Activated CD8-positive, alpha-beta memory T cell treated with anti-CD3 and anti-CD28 coated beads, Interleukin-2, amount 50 U/mL, for 24 hours (primary cell): ENCODE measurements around the gene WDR38.

Source experiments
- DNase-seq: peaks from one replicate; pipeline ENCODE4 v3.0.0-alpha.2; 2020; ENCODE audit errors: extremely low read depth

WDR38 gene

DNA sequence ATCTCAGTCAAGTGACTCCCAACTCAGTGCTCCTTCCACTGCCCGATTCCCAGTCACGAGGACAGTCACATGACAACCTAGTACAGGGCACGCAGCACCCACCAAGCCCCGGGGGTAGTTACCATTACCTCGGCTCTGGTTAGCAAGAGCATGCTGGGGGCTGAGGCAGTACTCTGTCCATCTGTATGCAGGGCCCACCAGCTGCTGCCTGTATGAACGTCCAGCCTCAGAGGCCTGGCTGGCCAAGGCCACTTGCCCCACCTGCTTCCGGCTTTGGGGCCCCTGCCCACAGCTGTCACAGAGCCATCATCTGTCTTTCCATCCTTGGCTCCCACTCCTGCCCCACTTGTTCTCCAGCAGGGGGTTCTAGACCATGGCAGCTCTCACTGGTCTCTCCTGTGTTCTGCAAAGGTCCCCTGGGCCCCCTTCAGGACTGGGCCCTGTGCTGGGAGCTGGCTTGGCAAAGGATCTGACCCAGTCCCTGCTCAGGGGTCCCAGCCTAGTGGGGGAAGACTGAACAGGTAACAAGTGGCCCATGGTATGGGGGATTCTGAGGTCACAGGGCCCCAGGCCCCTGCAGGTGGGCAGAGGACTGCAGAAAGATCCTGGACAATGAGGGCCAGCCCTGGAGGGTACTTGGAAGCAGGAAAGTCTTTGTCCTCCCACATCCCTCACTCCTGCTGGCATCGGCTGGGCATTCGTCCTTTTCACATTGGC lies 5.2 kb downstream of the WDR38 start:
- no peak for DNase-seq

DNA sequence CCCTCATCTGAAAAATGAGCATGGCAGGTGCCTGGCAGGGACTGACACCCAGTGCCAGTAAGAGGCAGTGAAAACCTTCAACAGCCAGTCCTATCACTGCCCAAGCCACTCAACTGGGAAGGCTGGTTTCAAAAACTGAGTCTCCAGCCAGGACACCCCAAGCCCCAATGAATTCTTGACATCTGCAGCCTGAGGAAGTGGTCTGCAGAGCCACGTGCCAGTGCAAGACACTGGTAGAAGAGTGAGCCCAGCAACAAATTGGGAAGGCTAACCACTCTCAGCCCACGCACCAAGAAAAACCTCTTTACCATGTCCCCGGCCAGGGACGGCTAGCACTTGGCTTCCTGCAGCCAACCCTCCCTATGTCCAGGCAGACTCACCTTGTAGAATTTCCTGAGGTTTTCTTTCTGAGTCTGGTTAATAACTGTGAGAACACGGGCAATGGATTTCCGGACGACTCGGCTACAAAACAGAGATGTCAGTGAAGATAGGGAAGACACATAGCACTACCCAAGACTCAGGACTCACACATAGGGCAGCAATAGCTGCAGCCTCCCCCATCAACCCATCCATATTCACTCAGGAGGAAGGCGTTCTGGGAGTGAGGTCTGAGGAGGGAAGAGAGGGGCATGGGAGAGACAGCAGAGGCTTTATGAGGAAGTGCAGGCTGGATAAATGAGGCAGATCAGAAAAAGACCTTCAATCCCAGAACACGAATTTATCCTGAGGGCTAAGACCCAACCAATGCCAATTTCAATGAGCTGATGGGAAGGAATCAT lies 6.7 kb downstream of the WDR38 start:
- no peak for DNase-seq

DNA sequence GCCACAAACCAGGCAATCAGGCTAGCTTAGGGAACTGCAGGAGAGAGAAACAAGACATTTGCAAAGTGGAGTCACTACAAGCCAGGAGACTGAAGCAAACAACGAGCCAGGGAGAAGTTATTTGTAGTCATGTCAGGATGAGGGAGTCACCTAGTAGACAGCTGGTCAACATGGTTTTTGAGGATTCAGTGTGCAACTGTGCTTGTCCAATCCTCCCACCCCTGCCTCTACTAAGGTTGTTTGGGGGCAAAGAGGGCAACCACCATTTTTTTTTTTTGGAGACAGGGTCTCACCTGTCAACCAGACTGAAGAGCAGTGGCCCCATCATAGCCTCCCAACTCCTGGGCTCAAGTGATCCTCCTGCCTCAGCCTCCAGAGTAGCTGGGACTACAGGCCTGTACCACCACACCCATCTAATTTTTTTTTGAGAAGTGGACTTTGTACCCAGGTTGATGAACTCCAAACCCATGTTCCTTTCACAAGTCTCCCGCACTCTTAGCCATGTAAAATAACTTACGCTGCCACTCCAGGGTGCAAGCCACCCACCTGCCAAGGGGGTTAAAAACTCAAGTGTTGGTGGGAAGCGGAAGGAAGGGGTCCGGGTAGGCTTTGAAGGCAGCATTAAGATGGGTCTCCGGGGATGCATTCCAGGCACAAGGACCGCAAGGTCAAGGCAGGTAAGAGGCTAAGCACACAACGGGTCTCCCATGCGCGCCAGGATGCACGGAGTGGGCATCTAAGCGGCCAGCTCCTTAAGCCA lies 7.5 kb downstream of the WDR38 start:
- DNase-seq: no peak

DNA sequence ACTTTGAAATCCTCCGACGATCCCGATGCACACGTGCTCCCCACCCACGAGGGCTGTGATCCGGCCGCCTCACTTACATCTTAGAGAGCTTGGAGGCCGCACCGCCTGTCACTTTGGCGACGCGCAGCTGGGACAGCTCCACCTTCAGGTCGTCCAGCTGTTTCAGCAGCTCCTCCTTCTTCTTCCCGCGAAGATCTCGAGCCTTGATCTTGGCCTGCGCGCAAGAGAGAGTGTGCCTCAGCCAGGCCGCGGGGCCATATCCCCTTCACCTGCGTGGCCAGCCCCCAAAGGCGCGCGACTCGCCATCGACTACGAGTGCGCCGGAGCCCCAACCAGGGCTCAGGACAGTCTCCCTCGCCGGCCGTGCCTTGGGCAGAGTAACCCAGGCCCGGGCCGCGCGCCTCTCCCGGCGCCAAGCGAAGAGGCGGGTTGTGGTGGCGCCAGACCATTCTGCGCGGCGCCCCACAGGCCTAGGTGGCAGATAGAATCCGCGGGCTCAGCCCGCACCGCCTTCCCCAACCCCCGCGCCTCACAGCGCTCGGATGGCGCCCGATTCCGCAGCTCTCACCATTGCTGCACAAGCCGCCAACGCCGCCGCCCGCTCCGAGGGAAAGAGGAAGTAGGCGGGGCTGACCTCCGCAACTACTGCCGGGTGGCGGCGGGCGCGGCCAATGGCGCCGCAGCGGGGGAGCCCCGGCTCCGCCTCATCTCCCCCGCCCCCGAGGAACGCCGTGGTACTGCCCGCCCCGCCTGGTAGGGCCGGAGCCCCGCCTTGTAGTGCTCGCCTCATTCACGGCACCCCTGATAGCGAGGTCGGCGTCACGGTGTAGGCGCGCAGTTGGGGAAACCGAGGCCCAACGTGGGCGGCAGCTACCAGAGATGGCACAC lies 8.3 kb downstream of the WDR38 start, which contains the start of the genes ARPC5L and RPL35:
ARPC5L (plus strand) TSS at position 789 of the 888 bp plus-strand sequence. CDS start 7,161 bp downstream, outside the sequence.
RPL35 (minus strand) TSS at position 616 of the 888 bp plus-strand sequence; CDS start at position 571, 45 bp downstream.
- DNase-seq: peak; percentile 86

DNA sequence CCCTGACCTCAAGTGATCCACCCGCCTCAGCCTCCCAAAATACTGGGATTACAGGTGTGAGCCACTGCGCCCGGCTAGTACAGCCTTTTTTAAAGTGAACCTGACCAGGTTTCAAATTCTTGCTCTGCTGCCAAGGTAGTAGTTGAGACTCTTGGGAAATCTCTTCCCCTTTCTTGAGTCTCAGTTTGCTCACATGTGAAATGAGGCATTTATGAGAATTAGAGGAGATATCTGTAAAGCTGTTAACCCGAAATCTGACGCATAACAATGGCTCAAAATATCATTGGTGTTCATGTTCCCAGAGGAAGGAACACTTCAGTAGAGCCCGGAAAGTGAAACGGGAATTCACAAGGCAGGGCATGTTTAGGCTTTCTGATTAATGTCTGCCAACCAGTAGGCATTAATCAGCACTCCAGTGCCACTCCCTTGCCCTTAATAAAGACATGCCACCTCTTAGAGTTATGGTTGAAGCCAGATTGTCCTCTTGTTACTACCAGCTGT lies 10.2 kb downstream of the WDR38 start:
- DNase-seq: no peak

DNA sequence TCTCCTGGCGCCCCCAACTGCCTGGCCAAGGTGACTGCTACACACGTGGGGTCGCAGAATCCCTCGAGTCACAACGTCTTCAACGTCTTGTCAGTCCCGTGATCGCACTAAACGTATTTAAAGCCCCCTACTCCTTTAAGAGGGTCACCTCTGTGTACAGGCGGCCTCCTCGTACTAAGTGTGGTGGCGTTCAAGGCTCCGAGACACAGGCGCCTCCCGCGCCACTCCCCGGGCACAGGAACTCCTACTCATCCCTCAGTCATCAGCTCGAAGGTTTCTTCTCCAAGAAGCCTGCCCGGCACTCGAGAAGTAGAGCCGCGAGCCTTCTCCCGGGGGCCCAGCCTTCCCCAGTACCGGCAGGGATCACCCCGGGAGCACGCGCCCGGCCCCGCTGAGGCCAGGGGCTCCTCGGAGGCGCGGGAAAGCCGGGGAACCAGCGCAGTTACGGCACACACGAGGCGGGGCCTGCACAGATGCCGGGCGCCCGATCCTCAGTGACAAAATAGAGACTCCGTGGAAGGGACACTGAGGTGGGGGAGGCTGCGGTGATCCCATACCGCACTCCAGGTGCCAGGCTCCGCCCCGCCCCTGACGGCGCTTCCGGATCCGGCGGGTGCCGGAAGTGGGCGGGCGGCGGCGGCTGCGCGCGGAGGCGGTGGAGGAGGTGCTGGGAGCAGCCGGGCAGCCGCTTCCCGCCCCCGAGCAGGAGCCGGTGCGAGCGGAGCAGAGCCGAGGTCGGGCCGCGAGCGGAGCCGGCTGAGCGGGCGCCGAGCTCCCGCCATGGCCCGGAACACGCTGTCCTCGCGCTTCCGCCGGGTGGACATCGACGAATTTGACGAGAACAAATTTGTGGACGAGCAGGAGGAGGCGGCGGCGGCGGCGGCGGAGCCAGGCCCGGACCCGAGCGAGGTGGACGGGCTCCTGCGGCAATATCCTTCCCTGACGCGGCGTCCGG lies 15.5 kb downstream of the WDR38 start:
- peak; percentile 78 for DNase-seq

DNA sequence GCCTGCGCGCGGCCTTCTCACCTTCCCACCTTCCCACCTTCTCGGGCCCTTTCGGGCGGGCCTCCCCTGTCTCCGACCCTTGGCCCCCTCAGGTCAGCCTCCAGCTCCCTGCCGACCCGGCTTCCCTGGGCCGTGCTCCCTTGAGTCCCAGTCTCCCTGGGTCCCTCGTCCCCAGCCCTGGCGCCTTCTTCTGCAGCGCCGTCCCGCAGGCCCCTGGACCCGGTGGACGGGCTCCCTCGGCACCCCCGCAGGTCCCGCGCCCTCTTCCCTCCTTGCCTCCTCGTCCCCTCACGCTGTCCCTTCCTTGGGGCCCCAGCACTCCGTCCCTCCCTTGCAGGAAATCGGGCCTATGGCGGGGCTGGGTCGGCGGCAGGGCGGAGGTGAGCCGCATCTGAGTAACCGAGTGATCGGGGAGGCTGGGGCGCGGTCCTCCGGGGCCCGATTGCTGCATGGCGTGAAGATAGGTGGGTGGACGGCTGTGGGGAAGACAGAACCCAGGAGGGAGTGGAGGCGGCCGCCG lies 16.3 kb downstream of the WDR38 start:
- DNase-seq: no peak

DNA sequence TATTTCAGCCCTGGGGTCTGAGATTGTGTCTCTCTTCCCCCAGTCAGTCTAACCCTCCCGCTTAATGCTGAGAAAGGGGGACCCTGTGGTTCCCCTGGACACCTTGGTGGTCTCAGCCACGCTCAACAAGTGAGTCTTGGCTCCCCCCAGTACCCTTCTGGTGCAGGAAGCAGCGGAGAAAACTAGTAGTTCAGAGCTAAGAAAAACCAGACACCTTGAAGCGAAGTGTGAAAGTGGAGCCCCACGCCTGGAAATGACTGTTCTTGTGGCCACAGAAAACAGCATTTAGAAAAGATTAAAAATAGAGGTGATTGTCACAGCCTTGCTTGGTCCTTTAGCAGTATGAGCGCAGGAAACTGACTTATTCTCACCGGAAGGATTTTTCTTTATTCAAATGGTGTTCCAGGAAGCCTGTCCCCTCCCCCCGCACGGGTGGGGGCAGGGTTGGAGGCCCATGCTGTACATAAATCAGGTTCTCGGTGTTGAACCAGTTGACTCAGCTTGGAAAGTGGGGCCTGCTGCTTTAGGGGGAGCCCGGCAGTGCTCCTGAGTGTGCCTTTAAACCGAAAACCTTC lies 16.8 kb downstream of the WDR38 start:
- DNase-seq: peak; percentile 76

DNA sequence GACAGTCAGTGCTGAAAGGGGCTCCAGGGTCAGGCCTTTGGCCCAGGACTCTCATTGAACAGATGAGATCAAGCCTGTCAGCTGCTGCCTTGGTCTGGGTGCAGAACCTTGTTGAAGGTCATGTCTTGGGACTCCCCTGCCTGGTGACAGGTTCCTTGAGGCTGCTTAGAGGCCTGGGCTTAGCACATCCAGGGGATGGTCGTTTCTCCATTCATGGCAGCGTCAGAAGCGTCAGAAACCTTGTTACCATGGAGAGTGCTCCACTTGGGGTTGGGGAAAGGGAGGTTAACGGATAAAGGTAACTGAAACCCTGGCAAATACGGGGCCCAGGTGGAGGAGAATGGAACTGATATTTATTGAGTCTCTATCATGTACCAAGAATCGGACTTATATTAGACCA lies 17.5 kb downstream of the WDR38 start:
- DNase-seq: no peak

DNA sequence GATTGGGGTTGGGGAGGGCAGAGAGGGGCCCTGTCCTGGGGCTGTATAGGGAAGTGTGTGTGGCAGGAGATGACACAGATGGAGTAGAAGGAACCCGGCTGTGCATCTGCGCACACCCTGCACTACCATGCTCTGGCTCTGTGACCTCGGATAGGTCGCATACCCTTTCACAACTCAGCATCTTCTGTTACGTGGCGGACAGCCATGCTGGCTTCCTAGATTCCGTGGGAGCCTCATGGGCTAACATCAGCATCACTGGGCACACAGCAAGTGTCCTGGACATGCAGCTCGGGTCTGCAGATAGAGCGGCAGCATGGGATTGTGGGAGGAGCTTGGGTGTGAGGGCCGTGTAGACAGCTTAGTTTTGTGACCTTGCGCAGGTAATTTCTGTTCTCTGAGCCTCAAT lies 17.9 kb downstream of the WDR38 start:
- DNase-seq: no peak

DNA sequence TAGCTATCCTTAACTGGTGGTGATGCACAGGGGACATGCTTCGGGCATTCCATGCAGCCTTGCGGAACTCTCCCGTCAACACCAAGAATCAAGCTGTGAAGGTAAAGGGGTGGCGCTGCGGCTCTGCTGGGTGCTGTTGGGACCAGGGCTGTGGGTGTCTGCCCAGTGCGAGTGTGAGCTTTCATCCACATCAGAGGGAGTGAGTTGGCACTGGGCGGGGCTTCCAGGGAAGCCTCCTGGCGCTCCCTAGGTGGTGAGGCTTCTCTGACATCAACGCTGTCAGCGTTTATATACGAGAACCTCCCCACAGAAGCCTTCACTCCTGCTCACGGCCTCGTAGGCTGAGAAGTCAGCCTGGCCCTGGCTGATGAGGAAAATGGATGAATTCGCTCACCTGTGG lies 20.4 kb downstream of the WDR38 start:
- no peak for DNase-seq

DNA sequence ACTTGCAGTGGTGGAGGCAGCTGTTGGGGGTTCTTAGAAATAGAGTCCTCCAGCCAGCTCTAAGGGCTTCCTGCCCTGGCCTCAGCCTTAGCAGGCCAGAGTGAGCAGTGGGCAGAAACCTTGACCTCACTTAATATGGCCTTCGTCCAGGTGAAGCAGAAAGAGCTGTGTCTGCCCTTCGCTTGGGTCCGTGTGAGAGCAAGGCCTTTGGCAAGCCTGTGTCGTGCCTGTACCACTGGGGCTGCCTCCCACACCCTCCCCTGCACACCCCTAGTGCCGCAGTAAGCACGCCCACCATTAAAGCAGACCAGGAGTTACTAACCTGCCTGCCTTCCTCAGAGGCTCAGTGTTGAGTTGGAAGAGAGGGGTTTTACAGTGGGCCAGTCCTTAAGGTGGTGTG lies 22.2 kb downstream of the WDR38 start:
- DNase-seq: no peak

DNA sequence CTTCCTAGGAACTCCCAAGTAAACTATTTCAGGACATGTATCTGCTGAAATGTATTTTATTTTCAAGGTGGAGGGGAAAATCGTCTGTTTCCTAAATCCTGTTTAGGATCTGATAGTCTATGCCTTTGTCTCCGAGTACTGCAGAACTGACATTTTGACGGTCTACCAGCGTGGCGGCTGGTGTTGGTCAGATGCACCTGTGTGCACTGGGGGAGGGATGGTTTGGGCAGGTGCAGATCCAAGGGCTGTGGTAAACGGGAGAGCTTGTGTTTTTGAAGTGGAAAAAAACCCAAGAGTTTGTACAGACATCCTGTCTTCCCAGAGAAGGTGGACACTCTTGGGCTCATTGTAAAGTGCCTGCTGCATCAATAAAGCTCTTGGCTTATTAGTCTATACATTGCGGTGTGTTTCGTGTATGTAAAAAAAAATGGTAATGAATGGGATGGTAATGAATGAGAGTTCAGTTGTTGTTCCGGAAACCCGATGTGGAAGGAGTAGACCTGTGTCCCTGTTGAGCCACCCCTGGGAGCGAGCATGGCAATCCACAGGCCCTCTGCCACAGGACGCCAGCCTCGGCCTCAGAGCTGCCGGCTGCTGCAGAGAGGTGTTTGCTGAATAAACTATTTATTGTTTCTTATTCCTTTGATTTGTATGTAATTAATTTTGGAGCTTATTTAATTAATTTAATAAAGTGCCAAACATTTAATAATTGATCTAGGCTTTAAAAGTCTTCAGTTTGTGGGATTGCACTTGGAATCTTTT lies 23.9 kb downstream of the WDR38 start:
- DNase-seq: no peak

DNA sequence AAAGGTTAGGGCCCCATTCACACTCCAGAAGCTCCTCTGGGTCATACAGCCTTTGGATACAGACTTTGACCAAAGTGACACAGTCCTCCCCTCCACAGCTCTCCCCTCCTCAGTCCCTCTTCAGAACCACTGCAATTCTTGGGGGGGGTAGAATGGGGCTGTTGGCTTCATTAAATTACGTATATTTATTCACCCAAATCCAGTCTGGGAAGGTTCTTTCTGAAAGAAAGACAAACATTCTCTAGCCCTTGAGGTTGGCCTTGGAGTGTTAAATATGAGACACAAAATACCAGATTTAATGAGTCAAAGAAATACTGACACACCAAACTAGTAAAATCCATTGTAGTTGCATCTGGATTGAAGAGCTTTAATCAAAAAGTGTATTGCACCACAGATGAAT lies 24.8 kb downstream of the WDR38 start:
- no peak for DNase-seq

DNA sequence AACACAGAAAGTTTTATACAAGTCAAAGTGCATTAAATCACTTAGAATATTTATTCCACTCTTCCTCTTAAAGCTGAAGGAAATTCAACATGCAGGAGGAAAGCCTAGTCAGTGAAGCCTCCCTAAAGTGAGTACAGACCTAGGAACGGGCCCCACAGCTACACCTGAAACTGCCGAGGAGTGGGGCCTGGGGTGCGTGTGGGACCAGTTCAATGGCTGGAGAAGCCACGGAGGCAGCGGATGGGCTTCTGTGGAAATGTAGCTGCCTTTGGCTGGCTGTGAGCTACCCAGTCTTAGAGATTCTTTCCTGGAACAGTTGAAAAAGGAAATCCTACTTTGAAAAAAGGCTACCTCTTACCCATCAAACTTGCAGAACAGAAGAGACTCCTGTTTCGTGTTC lies 25.3 kb downstream of the WDR38 start:
- no peak for DNase-seq

DNA sequence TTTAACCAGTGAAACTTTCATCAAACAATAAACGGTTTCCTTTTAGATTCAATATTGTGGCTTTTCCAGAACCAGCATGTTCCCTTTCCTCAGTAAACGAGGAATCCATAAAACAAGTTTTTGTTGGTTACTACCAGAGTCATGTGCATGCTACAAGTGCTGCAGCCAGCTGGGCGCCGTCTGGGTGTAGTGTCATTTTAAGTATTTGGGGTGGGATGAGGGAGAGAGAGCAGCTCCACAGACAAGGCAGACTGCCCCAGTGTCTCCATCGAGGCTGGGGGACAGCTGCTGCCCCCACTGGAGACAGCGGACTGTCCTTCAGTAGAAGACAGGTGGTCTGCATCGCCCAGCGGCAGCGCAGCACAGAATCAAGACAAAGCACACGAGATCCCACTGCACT lies 26.0 kb downstream of the WDR38 start:
- no peak for DNase-seq

DNA sequence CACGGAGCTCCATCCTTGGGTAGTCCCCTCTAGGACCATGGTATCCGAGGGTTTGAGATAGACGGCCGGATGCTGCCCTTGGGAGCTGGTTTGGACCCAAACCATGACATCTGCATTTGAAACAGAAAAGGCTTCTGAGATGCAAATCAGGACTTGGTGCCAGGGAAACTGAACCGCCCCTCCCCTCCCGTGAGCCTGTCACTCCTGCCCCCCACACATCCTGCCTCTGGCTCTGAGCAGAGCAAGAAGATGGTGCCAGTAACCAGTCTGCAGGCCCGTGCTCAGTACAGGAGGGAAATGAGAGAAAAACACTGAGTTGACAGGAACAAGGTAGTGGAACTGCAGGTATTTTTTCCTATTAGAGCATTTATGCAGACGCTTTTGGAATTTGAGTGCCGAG lies 27.2 kb downstream of the WDR38 start:
- no peak for DNase-seq

DNA sequence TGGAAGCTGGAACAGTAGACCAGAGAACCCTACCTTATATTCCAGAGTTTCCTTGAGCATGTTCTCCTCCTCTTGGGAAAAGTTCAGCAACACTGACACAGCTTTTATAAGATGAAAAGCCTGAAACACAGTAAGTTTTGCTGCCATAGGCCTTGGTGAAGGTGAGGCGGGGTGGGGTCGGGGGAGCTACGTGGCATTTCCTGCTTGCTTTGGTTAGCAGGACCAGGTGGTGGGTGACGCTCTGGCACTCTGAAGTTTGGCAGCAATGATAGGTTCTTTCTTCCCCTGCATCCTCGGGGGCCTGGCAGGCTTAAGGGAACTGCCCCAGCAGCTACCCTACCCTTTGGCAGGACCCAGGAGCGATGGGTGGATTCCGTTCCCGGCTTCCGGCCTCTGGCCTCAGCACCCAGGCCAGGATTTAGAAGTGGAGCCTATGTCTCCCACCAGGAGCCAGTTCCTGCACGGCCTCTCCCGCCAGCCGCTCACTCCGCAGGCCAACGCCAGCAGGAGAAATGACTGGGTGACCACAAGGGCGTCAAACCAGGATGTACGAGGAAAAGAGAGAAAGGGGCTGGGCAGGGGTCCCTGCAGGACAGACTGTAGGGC lies 28.0 kb downstream of the WDR38 start:
- DNase-seq: no peak
